ENCODE data around the gene TPRN.

DNA sequence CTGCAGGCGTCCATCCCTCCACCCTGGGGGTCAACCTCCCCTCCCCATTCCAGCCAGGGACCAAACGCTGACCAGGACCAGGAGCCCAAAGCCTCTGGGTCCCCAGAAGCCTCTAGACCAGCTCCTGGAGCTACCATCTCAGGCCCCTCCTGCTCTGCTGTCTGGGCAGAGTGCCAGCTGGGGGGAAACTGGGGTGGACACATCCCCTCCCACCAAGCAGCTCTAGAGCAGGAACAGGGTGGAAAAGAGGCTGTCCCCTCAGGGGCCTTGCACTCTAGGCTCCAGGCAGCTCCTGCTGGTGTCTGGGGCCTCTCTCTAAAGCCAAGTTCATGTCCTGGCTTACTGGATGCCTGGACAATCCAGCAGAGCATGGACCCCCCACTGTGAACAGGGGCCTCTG lies 7.7 kb downstream of the TPRN start:
- TF ChIP-seq, protein P1, sequence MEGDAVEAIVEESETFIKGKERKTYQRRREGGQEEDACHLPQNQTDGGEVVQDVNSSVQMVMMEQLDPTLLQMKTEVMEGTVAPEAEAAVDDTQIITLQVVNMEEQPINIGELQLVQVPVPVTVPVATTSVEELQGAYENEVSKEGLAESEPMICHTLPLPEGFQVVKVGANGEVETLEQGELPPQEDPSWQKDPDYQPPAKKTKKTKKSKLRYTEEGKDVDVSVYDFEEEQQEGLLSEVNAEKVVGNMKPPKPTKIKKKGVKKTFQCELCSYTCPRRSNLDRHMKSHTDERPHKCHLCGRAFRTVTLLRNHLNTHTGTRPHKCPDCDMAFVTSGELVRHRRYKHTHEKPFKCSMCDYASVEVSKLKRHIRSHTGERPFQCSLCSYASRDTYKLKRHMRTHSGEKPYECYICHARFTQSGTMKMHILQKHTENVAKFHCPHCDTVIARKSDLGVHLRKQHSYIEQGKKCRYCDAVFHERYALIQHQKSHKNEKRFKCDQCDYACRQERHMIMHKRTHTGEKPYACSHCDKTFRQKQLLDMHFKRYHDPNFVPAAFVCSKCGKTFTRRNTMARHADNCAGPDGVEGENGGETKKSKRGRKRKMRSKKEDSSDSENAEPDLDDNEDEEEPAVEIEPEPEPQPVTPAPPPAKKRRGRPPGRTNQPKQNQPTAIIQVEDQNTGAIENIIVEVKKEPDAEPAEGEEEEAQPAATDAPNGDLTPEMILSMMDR (IDR thresholded peaks at IDR 0.05): no peak
- TF ChIP-seq EZH2 (IDR thresholded peaks at IDR 0.05): no peak

All from neural progenitor cell (in vitro differentiated cells).